ACC112 (cell line): ENCODE results near the gene EDN3.

Experiments used
- H2AFZ ChIP-seq: fragments of 200-600 bp; sonication (generic); one replicate; pipeline ENCODE4 v1.6.0; 2017; ENCODE audit warnings: antibody characterized with exemption, low read length; ENCODE audit not compliant: unreplicated experiment
- H3K27ac ChIP-seq: fragments of 200-600 bp; sonication (generic); 2 replicates; pipeline ENCODE4 v1.5.1; 2014; ENCODE audit warnings: low read depth, mild to moderate bottlenecking, antibody characterized with exemption, low read length, moderate library complexity
- H3K27me3 ChIP-seq: fragments of 200-600 bp; sonication (generic); 2 replicates; pipeline ENCODE4 v1.6.1; 2014; ENCODE audit warnings: mild to moderate bottlenecking, antibody characterized with exemption, low read length, moderate library complexity, mixed read lengths; ENCODE audit not compliant: insufficient read depth
- H3K36me3 ChIP-seq: fragments of 200-600 bp; sonication (generic); 2 replicates; pipeline ENCODE4 v1.6.1; 2016; ENCODE audit warnings: mild to moderate bottlenecking, antibody characterized with exemption, low read length, moderate library complexity, mixed read lengths; ENCODE audit not compliant: insufficient read depth
- H3K4me1 ChIP-seq: fragments of 200-600 bp; sonication (generic); one replicate; pipeline ENCODE4 v1.6.1; 2016; ENCODE audit warnings: low read length, mixed read lengths; ENCODE audit not compliant: insufficient read depth, unreplicated experiment, control insufficient read depth
- H3K4me3 ChIP-seq: fragments of 200-600 bp; sonication (generic); 2 replicates; pipeline ENCODE4 v1.5.1; 2014; ENCODE audit warnings: mild to moderate bottlenecking, low read depth, low read length
- H3K79me2 ChIP-seq: fragments of 200-600 bp; sonication (generic); one replicate; pipeline ENCODE4 v1.6.0; 2016; ENCODE audit warnings: low read length; ENCODE audit not compliant: control insufficient read depth, unreplicated experiment, insufficient read depth

EDN3 gene

GRCh38 chr20:59273739-59274357, 26.6 kb upstream of the EDN3 start:
- Histone ChIP-seq H3K4me3 (no peak overlapping the region), H3K79me2 (no peaks in the 10 kb centered on the region), H3K36me3 (no peaks in the 10 kb centered on the region), H3K27ac (no peak overlapping the region), H3K4me1 (no peaks in the 10 kb centered on the region), H2AFZ (no peak overlapping the region), H3K27me3 (no peaks in the 10 kb centered on the region)

- Histone ChIP-seq H3K4me1 (no peaks in the 10 kb centered on the region), H3K4me3 (no peak overlapping the region), H3K27me3 (no peaks in the 10 kb centered on the region), H3K79me2 (no peaks in the 10 kb centered on the region), H2AFZ (no peak overlapping the region), H3K36me3 (no peaks in the 10 kb centered on the region), H3K27ac (no peak overlapping the region)
Measured at GRCh38 chr20:59276938-59277337, 23.5 kb upstream of the EDN3 start.

DNA sequence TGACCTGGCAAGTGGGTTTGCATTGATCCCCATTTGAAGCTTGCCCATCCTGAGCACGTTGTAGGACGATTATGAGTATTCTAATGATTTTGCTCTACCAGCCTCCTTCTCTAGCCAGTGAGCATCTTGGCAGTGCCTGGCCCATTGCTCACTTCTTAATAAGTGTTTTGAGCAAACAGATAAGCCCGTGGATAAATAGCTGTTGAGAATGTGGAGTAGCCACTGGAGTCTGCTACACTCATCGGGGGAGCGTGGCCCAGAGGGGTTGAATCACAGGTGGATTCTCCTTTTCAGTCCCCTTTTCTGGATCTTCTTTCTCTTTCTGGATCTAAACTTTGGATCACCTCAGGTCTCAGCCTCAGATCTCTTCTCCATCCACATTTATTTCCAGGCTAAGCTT, 15.9 kb upstream of the EDN3 start:
- Histone ChIP-seq H3K4me3 (no peak overlapping the region), H2AFZ (no peak overlapping the region), H3K27me3 (no peaks in the 10 kb centered on the region), H3K36me3 (no peaks in the 10 kb centered on the region), H3K79me2 (no peaks in the 10 kb centered on the region), H3K27ac (no peak overlapping the region), H3K4me1 (no peaks in the 10 kb centered on the region)

DNA sequence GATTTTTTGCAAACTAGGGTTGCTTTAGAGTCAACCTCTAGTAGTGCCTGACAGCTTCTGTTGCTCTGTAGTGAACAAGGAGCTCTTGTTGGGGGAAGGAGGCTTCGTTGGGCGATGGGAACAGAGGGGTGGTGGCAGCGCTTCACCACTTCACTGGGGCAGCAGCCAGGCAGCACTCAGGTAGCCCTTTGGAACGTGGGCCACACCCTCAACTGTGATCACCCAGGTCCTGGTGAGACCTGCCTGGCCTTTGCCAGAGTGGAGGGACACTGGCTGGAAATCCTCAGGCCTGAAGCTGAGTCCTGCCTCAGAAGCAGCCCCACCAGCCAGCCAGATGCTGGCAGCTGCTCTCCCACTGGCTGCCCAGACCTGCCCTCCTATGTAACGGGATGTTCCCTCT, 10.4 kb upstream of the EDN3 start:
- no peaks in the 10 kb centered on the region for H3K27me3 ChIP-seq
- H3K79me2 ChIP-seq, result no peaks in the 10 kb centered on the region
- no peaks in the 10 kb centered on the region for H3K36me3 ChIP-seq
- no peak overlapping the region for H3K4me3 ChIP-seq
- no peaks in the 10 kb centered on the region for H3K4me1 ChIP-seq
- H3K27ac ChIP-seq, result no peak overlapping the region
- H2AFZ ChIP-seq, result no peak overlapping the region

GRCh38 chr20:59291740-59292383, 8.5 kb upstream of the EDN3 start:
- Histone ChIP-seq H3K79me2 (no peaks in the 10 kb centered on the region), H3K27ac (no peak overlapping the region), H3K27me3 (no peaks in the 10 kb centered on the region), H3K4me1 (no peaks in the 10 kb centered on the region), H2AFZ (no peak overlapping the region), H3K4me3 (no peak overlapping the region), H3K36me3 (no peaks in the 10 kb centered on the region)

DNA sequence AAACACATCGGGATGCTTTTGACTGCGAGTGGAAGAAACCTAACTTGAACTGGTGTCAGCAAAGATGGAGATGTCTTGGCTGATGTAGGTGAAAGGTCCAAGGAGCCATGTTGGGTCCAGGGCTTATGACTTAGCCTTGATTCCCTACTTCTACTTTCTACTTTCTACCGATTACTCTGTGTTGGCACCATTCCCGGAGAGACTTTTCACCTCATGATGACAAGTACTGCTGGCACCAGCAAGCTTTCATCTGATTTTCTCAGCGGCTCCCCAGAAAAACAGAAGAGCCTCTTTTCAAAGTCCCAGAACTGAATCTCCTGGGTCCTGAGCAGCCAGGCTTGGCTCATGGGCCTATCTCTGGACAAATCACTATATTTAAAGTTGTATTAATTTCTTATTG, 4.9 kb upstream of the EDN3 start:
- H2AFZ ChIP-seq, result no peak overlapping the region
- H3K27ac ChIP-seq, result no peak overlapping the region
- H3K36me3 ChIP-seq, result no peaks in the 10 kb centered on the region
- peaks cover under 1% of the 10 kb centered on the region; the same call in 1 of the 2 replicates for H3K27me3 ChIP-seq
- H3K4me3 ChIP-seq, result no peak overlapping the region
- no peaks in the 10 kb centered on the region for H3K4me1 ChIP-seq
- no peaks in the 10 kb centered on the region for H3K79me2 ChIP-seq

DNA sequence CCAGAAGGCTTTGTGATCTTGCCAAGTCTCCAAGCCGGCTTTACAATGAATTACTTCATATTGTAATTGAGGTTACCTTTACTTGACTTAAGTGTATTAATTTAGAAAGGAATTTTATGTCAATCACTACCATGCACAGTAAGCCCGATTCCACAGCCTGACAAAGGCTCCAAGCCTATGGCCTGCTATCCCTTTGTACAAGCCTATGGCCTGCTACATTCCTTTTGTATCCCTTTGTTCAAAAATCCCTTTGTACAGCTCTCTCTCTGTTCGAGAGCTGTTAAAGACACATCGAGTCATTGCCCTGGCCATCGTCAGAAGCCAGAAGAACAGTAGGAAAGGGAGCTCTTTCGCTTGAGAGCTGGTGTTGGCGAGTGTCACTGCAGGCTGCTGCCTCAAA, 2.7 kb upstream of the EDN3 start:
- Histone ChIP-seq H3K27me3 (peaks cover 7% of the 10 kb centered on the region; the same call in 1 of the 2 replicates), H3K27ac (no peak overlapping the region), H3K4me3 (no peak overlapping the region), H2AFZ (no peak overlapping the region), H3K4me1 (no peaks in the 10 kb centered on the region), H3K36me3 (no peaks in the 10 kb centered on the region), H3K79me2 (no peaks in the 10 kb centered on the region)

DNA sequence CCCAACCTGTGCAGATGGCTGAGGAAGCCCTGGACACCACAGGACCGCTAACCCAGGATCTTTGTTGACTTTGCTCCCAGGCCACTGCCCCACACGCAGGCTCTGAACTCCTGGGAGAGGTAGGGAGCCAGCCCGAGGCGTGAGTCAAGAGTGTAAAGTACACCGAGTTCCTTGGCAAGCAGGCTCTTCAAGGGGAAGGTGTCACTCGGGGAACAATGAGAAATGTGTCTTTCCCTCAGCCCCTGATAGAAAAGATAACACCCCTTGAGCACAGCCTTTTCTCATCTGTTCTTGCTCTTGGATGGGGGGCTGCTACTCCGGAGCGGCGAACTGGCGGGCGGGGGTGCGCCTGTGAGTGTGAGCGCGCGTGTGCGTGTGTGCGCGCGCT, 472 bp upstream of the EDN3 start:
- no peaks in the 10 kb centered on the region for H3K36me3 ChIP-seq
- no peak overlapping the region for H3K27ac ChIP-seq
- no peak overlapping the region for H3K4me3 ChIP-seq
- no peak overlapping the region for H2AFZ ChIP-seq
- peaks cover 7% of the 10 kb centered on the region; the same call in 1 of the 2 replicates for H3K27me3 ChIP-seq
- no peaks in the 10 kb centered on the region for H3K79me2 ChIP-seq
- H3K4me1 ChIP-seq, result no peaks in the 10 kb centered on the region

- Histone ChIP-seq H3K79me2 (no peaks in the 10 kb centered on the region), H3K4me3 (no peak overlapping the region), H3K36me3 (no peaks in the 10 kb centered on the region), H3K27me3 (peaks cover 7% of the 10 kb centered on the region; the same call in 1 of the 2 replicates), H3K4me1 (no peaks in the 10 kb centered on the region), H3K27ac (no peak overlapping the region), H2AFZ (no peak overlapping the region)
Measured at GRCh38 chr20:59301343-59302007, 1.1 kb downstream of the EDN3 start.

- no peaks in the 10 kb centered on the region for H3K79me2 ChIP-seq
- no peak overlapping the region for H2AFZ ChIP-seq
- H3K4me1 ChIP-seq, result no peaks in the 10 kb centered on the region
- H3K27me3 ChIP-seq, result peaks cover 1% of the 10 kb centered on the region; the same call in 1 of the 2 replicates
- H3K4me3 ChIP-seq, result no peak overlapping the region
- no peaks in the 10 kb centered on the region for H3K36me3 ChIP-seq
- H3K27ac ChIP-seq, result no peak overlapping the region
Measured at GRCh38 chr20:59305908-59306655, 5.7 kb downstream of the EDN3 start.
